Measurements from ENCODE around the gene COPG1. TPM values are rescaled to one million over a fixed set of nuclear protein-coding genes. Genes with fewer than 3 reads are reported as not detected.
A peak's percentile ranks its signal among the peaks of the same experiment; 100 is the strongest.
"Not testable (repeated sequence)": the region's sequence is repeated elsewhere in the genome, so short reads cannot be mapped to it uniquely, and the experiment has no call there.

The COPG1 gene
- total RNA-seq, 1 experiment from 2014 or later = 225 TPM

GRCh38 chr3:129245141-129245540 lies 4.3 kb upstream of the COPG1 start:
- in situ Hi-C loops (cut with HindIII; ENCODE audit: low pct_unique_long_range_greater_than_20kb, low sequenced_read_pairs) (no loop called here), intact Hi-C loops (cut with micrococcal nuclease; ENCODE audit: unreplicated experiment) (loop anchor here (5.0 to 10.0 kb wide), 3 partner anchors 63 to 273 kb away; partner anchors contain the start of gene CNBP)
- Histone ChIP-seq H3K27ac (ENCODE audit: low read length) (peak overlapping the region; percentile 83), H3K9me3 (ENCODE audit: control insufficient read depth, insufficient read depth, low read depth, low read length) (no peaks in the 10 kb centered on the region), H3K36me3 (ENCODE audit: control insufficient read depth, insufficient read depth, low read length) (no peaks in the 10 kb centered on the region; the same call in 1 of the 2 replicates), H3K4me3 (ENCODE audit: low read depth in 2 of 2, low read length in 2 of 2) (peak overlapping the region in 1 of 2 experiments; percentile 12; a peak in 1 of 4 replicates), H3K27me3 (ENCODE audit: control insufficient read depth, insufficient read depth, low read length) (no peaks in the 10 kb centered on the region), H3K4me1 (ENCODE audit: control insufficient read depth, insufficient read depth, low read length) (peaks cover 27% of the 10 kb centered on the region)
- ATAC-seq (peak; percentile 17; the same call in 1 of the 2 replicates), DNase-seq (ENCODE audit: low read depth, low spot score) (peak; percentile 50)
- ChIA-PET POLR2A (interaction anchor here (0.6 kb wide), 1 partner anchor 83 kb away, joined by 4 read pairs; no protein-coding TSS in a partner anchor), CTCF (interaction anchor here (0.6 to 2.5 kb wide), 11 partner anchors 8 to 274 kb away, joined by 3 to 19 read pairs (median 5); no protein-coding TSS in a partner anchor)
- TF ChIP-seq CTCF (IDR thresholded peaks at IDR 0.05) (no peak), POLR2AphosphoS5 (IDR thresholded peaks at IDR 0.05; ENCODE audit: low read depth, low read length) (no peak), REST (IDR thresholded peaks at IDR 0.05; ENCODE audit: insufficient read depth in 1 of 2, low read depth in 2 of 2, low read length in 1 of 2) (no peak), TCF7L2 (IDR thresholded peaks at IDR 0.05; ENCODE audit: low read depth, low read length) (no peak), SIN3A (IDR thresholded peaks at IDR 0.05; ENCODE audit: borderline replicate concordance, insufficient read depth, low read depth, low read length) (no peak)
- BruUV-seq (replicated peaks) = no TSS peak

GRCh38 chr3:129245641-129246306 lies 3.6 kb upstream of the COPG1 start:
- in situ Hi-C loops (cut with HindIII; ENCODE audit: low pct_unique_long_range_greater_than_20kb, low sequenced_read_pairs); BruUV-seq (replicated peaks): not testable (repeated sequence)
- H3K4me3 ChIP-seq (ENCODE audit: low read depth in 2 of 2, low read length in 2 of 2) = peak overlapping the region in 1 of 2 experiments; percentile 12; a peak in 1 of 4 replicates

More at GRCh38 chr3:129245641-129246306, 3.6 kb upstream of the COPG1 start:
- H3K36me3 ChIP-seq (ENCODE audit: control insufficient read depth, insufficient read depth, low read length); H3K27me3 ChIP-seq (ENCODE audit: control insufficient read depth, insufficient read depth, low read length); POLR2A ChIA-PET; H3K9me3 ChIP-seq (ENCODE audit: control insufficient read depth, insufficient read depth, low read depth, low read length): not testable (repeated sequence)
- TF ChIP-seq POLR2AphosphoS5 (IDR thresholded peaks at IDR 0.05; ENCODE audit: low read depth, low read length) (0 out of 2 replicates have a peak, but pooled peaks have one; percentile 33), CTCF (IDR thresholded peaks at IDR 0.05) (peak; percentile 97)
- ATAC-seq (peak; percentile 87), DNase-seq (ENCODE audit: low read depth, low spot score) (peak; percentile 87)
- H3K4me1 ChIP-seq (ENCODE audit: control insufficient read depth, insufficient read depth, low read length) = peaks cover 26% of the 10 kb centered on the region
- CTCF ChIA-PET = interaction anchor here (0.6 to 2.5 kb wide), 13 partner anchors 9 to 275 kb away, joined by 3 to 19 read pairs (median 4); no protein-coding TSS in a partner anchor
- H3K27ac ChIP-seq (ENCODE audit: low read length) = peak overlapping the region; percentile 83
- intact Hi-C loops (cut with micrococcal nuclease; ENCODE audit: unreplicated experiment) = loop anchor here (5.0 to 10.0 kb wide), 3 partner anchors 63 to 273 kb away; partner anchors contain the start of gene CNBP

Data from Panc1 (cell line).